SK-N-SH (cell line): ENCODE measurements around the gene AIF1L.

Experiments used
- NRF1 ChIP-seq: IDR thresholded peaks from 2 replicates; pipeline ENCODE4 v1.6.1; 2012; ENCODE audit warnings: low read depth, mild to moderate bottlenecking, low read length
- RAD21 ChIP-seq: IDR thresholded peaks from 2 replicates; pipeline ENCODE4 v1.6.1; 2012; ENCODE audit warnings: mild to moderate bottlenecking, low read length
- SIN3A ChIP-seq: IDR thresholded peaks from 2 replicates; pipeline ENCODE4 v1.6.1; 2012; ENCODE audit warnings: low read depth, mild to moderate bottlenecking, low read length, moderate library complexity, borderline replicate concordance
- TF ChIP-seq, protein P1 (sequence below): fragments of 200-600 bp; sonication (generic); IDR thresholded peaks from 2 replicates; pipeline ENCODE4 v1.6.1; 2017; ENCODE audit warnings: antibody characterized with exemption, mild to moderate bottlenecking, moderate library complexity

DNA sequence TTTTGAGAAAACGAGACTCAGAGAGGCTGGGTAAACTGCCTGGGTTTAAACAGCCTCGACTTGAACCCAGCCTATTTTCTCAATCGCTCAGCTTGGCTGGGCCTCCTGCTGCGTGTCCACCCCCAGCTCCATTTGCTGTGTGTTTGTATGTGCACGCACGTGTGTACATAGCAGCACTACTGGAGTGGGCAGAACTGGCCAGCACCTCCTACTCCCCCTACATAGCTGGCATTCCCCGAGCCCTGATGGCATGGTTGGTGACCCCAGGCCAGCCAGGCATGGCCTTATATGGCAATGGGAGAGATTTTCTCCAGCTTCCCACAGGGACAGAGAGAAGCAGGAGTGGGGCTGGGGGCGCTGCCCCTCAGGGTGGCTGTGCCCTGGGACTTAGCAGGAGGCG, 4.1 kb downstream of the AIF1L start:
- TF ChIP-seq, protein P1, sequence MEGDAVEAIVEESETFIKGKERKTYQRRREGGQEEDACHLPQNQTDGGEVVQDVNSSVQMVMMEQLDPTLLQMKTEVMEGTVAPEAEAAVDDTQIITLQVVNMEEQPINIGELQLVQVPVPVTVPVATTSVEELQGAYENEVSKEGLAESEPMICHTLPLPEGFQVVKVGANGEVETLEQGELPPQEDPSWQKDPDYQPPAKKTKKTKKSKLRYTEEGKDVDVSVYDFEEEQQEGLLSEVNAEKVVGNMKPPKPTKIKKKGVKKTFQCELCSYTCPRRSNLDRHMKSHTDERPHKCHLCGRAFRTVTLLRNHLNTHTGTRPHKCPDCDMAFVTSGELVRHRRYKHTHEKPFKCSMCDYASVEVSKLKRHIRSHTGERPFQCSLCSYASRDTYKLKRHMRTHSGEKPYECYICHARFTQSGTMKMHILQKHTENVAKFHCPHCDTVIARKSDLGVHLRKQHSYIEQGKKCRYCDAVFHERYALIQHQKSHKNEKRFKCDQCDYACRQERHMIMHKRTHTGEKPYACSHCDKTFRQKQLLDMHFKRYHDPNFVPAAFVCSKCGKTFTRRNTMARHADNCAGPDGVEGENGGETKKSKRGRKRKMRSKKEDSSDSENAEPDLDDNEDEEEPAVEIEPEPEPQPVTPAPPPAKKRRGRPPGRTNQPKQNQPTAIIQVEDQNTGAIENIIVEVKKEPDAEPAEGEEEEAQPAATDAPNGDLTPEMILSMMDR: no peak
- TF ChIP-seq SIN3A: no peak
- TF ChIP-seq RAD21: no peak
- TF ChIP-seq NRF1: no peak
